ENCODE measurements around the gene OSBPL1A.

DNA sequence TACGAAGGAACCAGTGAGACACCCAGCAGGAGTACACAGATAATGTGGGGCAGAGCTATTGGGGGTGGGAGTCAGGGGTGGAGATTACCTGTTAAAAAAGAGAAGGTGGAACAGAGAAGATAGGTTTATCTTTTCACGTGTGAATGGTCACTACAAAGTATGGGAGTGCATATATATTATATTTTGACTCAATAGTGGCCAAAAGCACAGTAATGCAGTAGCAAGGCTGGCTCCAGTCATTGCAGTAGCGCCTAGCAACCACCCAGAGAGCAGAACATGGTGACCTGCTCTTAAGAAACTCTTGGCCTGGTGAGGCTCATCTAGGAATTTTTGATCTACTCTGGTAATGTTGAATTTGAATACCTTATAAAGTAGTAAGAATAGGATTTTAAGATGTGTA, 29.9 kb upstream of the OSBPL1A start:
- TF ChIP-seq, protein P1, sequence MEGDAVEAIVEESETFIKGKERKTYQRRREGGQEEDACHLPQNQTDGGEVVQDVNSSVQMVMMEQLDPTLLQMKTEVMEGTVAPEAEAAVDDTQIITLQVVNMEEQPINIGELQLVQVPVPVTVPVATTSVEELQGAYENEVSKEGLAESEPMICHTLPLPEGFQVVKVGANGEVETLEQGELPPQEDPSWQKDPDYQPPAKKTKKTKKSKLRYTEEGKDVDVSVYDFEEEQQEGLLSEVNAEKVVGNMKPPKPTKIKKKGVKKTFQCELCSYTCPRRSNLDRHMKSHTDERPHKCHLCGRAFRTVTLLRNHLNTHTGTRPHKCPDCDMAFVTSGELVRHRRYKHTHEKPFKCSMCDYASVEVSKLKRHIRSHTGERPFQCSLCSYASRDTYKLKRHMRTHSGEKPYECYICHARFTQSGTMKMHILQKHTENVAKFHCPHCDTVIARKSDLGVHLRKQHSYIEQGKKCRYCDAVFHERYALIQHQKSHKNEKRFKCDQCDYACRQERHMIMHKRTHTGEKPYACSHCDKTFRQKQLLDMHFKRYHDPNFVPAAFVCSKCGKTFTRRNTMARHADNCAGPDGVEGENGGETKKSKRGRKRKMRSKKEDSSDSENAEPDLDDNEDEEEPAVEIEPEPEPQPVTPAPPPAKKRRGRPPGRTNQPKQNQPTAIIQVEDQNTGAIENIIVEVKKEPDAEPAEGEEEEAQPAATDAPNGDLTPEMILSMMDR (IDR thresholded peaks at IDR 0.05; ENCODE audit: poor library complexity), result no peak
- TF ChIP-seq EZH2phosphoT487 (IDR thresholded peaks at IDR 0.05; ENCODE audit: low read depth, severe bottlenecking, unreplicated experiment), result no peak
- no peak for TF ChIP-seq EZH2 (IDR thresholded peaks at IDR 0.05; ENCODE audit: borderline replicate concordance)
